AG20443 (cell line): Measurements from ENCODE around the gene PKD1L1.

Experiments
- DNase-seq: peaks from one replicate; pipeline ENCODE4 v3.0.0; 2012; ENCODE audit warnings: low spot score, mixed read lengths

PKD1L1 gene

GRCh38 chr7:47787249-47788069 lies 160.8 kb downstream of the PKD1L1 start:
- no peak for DNase-seq

DNA sequence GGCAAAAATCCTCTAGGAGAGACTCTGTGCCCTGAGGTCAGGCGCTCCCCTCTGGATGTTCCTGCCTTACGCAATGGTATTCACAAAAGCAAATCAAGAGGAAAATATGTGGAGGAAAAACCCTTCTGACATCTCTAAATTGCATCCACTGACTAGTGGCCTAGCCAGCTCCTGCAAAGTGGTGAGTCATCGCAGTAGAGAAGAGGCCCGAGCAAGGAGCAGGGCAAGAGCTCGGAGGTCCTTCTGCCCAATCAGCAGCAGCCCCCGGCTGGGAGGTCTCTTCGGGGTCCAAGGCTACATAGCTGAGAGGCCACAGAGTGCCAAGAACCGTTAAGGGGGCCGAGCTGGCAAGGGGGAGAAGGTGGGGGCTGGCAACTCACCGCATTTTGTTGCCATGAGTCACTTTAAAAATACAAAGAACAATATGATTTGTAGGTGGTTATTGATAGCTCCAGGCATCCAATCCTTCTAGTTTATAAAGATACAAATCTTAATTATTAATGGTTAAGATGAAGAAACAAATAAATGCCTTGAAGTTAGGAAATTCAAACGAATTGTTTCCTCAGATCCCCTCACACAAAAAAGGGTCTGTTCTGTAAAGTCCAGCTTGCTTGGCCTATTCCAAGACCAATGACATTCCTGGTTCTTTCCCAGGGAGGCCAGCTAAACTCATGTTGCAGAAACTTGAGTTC lies 161.6 kb downstream of the PKD1L1 start:
- DNase-seq = peak; percentile 89

GRCh38 chr7:47785923-47786556 lies 162.2 kb downstream of the PKD1L1 start:
- no peak for DNase-seq

DNA sequence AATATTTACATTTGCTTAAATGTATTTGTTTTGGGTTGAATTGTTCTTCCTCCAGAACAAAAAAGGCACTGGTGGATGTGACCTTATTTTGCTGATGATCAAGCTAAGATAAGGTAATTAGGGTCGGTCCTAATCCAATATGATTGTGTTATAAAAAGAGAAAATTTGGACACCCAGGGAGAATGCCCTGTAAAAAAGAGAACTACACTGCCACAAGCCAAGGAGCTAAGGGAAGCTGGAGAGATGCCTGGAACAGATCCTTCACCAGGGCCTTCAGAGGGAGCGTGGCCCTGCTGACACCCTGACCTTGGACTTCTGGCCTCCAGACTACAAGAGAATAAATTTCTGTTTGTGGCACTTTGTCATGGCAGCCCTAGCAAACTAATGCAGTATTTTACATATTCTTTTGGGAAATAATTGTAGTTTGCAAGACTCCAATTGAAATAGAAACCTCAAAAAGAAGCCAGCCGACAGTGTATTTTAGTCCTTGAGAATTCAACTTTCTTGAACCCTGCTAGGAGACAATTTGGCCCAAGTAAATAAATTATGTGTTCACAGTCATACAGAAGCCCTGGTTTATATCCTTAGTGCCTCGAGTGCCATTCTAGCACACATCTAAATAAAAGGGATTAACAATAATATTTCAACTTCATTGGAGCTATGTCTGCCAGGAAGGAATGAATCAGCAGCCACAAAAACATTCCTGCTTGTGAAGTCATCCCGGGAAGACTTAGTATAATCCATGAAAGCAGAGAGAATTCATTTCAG lies 164.6 kb downstream of the PKD1L1 start:
- DNase-seq = peak; percentile 62

GRCh38 chr7:47782792-47783191 lies 165.5 kb downstream of the PKD1L1 start:
- DNase-seq = no peak

GRCh38 chr7:47782022-47782421 lies 166.2 kb downstream of the PKD1L1 start:
- no peak for DNase-seq

DNA sequence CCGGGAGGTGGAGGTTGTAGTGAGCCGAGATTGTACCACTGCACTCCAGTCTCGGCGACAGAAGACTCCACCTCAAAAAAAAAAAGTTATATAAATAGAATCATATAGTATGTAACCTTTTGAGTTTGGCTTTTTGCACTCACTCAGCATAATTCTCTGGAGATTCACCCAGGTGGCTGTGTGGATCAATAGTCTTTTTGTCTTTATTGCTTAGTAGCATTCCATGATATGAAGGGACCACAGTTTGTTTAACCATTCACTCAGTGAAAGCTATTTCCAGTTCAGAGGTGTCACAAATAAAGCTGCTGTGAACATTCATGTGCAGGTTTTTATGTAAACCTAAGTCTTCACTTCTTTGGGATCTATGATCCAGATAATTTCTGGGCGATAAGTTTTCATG lies 167.7 kb downstream of the PKD1L1 start:
- no peak for DNase-seq

DNA sequence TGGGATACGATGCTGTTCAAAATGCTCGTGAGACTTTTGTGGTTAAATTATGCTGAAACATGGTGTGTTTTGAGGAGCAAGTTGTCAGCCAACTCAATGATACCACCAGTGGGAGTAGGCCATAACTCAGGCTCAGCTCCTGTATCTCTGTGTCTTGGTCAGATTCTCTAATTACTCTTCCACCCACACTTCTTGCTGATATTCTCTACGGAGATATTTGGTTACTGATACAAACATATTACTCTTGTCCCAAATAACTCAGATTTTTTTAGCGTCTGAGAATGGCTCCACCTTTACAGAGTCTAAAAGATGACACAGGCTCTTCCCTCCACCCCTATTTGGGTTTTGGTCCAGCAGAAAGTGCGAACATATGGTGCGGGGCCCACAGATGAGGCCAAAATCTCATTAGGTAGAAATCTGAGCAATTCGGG lies 168.9 kb downstream of the PKD1L1 start:
- DNase-seq = no peak

- DNase-seq = no peak
Observed at GRCh38 chr7:47778153-47778661, 170.1 kb downstream of the PKD1L1 start.

- no peak for DNase-seq
Observed at GRCh38 chr7:47777531-47778152, 170.6 kb downstream of the PKD1L1 start.

GRCh38 chr7:47776335-47776734 lies 171.9 kb downstream of the PKD1L1 start:
- DNase-seq = no peak

GRCh38 chr7:47775238-47775637 lies 173.0 kb downstream of the PKD1L1 start:
- no peak for DNase-seq

DNA sequence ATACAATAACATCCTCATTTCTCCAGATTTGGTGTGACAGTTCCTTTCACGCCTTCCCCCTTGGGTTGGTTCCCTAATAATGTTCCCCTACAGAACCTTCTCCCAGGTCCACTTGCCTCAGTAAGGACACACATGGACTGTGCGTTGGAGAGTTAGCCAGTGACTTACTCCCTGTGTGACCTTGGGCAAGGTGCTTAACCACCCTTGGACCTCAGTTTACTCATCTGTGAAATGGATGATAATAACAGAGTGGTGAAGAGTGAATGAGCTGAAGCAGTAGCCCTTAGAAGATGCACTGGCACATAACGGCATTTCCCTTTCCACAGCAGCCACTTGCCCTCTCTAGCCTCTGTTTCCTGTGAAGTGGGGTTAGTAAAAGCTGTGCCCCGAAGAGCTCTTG lies 175.8 kb downstream of the PKD1L1 start:
- no peak for DNase-seq

- no peak for DNase-seq
Observed at GRCh38 chr7:47771990-47772360, 176.3 kb downstream of the PKD1L1 start.

- peak; percentile 66 for DNase-seq
Observed at GRCh38 chr7:47771336-47771989, 176.8 kb downstream of the PKD1L1 start.

DNA sequence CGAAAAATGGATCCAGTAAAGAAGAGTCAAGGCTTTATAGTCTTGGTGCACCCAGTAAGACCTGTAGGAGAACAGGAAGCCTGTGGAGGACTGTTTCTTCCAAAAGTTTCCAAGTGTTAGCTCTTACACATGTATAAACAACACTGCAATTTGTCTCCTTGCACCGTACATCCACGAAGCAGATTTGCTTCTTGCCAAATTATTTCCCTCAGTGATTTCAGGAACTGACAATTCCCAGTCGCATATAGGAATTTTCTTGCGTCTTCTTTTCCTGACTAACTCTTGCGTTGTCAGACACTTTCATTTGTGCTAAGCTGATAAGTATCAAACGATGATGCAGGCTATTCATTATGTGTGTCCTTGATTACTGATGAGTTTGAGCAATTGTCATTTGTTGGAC lies 182.1 kb downstream of the PKD1L1 start:
- no peak for DNase-seq

GRCh38 chr7:47765373-47765979 lies 182.8 kb downstream of the PKD1L1 start:
- no peak for DNase-seq

GRCh38 chr7:47764746-47765145 lies 183.5 kb downstream of the PKD1L1 start:
- no peak for DNase-seq

DNA sequence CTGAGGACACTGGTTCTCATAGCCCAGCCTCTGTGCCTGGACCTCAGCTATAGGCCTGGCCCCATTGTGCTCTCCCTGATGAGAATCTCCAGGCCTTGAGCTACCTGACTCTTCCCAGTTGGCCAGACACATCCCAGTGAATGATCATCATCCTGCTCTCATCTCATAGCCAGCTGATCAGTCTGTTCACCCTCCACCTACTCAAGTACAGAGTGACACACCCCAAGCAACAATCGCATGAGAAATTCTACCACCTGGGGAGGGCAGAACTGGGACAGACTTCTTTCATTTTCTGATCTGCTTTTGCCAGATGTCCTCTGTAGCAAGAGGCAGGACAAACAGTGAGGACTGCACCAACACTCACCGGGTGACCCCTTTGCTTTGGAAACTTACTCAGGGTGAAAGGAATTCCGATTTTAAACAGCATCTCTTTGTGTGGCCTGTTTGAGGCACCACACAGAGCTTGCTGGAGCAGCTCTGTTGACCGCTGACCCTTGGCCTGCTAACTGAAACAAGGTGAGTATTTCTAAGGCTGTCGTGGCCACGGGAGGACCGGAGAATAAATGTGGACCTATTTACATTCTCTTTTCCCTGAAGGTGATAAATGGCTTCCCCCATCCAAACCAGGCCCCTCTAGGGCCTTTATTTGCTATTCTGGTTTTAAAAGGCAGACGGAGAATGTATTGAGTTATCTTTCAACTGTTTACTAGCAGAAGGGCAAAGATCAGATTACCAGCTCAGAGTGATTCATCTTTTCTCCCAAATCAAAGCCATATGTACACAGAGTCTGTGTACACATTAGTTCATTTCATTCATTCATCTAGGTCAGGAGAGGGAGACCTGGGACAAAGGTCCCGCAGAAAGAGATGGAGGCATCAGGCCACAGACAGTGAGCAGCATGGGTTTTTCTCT lies 184.9 kb downstream of the PKD1L1 start:
- peak; percentile 71 for DNase-seq

DNA sequence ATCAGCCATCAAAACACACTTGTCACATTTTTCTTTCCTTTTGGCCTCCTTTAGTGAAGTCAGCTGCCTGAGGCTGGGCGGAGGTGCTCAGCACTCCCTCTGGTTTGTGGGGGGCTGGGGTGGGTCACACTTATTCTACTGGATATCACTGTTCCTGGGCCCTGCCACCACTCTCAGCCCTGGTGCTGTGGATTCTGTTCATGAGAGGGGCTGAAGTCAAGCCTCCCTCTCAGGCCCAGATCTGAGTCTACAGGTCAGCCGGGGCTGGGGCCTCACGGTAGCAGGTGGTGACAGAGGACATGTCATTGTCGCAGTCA lies 185.6 kb downstream of the PKD1L1 start:
- no peak for DNase-seq
